H4 (cell line): ENCODE measurements around the gene ACOX3. TPM values are rescaled to one million over a fixed set of nuclear protein-coding genes. Genes with fewer than 3 reads are reported as not detected.
"Not testable (repeated sequence)": the region's sequence is repeated elsewhere in the genome, so short reads cannot be mapped to it uniquely, and the experiment has no call there.

Source experiments
- DNase-seq: peaks from one replicate; pipeline ENCODE4 v3.0.0-alpha.2; 2015; ENCODE audit warnings: low spot score
- total RNA-seq: library from RNA; depleted of rRNA; stranded (reverse); fragments of >200 nt; shearing (Covaris generic); gene quantifications from 2 replicates; pipeline ENCODE4 v1.2.3, GENCODE V29; 2014

The ACOX3 gene
- total RNA-seq, 1 experiment from 2014 or later, result 23.4 TPM

- DNase-seq, result no peak
Observed at GRCh38 chr4:8387615-8388527, 52.7 kb downstream of the ACOX3 start.

- DNase-seq, result no peak
Observed at GRCh38 chr4:8387194-8387593, 53.3 kb downstream of the ACOX3 start.

- DNase-seq, result no peak
Observed at GRCh38 chr4:8386731-8387130, 53.8 kb downstream of the ACOX3 start.

- DNase-seq, result not testable (repeated sequence)
Observed at GRCh38 chr4:8386131-8386530, 54.4 kb downstream of the ACOX3 start.

GRCh38 chr4:8385611-8386010 is 54.9 kb downstream of the ACOX3 start:
- DNase-seq, result no peak

GRCh38 chr4:8385106-8385505 is 55.4 kb downstream of the ACOX3 start:
- no peak for DNase-seq

GRCh38 chr4:8384397-8385060 is 56.0 kb downstream of the ACOX3 start:
- no peak for DNase-seq

GRCh38 chr4:8383451-8384160 is 56.9 kb downstream of the ACOX3 start:
- no peak for DNase-seq

- DNase-seq, result no peak
Observed at GRCh38 chr4:8383016-8383415, 57.5 kb downstream of the ACOX3 start.

- DNase-seq, result no peak
Observed at GRCh38 chr4:8381814-8382581, 58.5 kb downstream of the ACOX3 start.

GRCh38 chr4:8380511-8381415 is 59.8 kb downstream of the ACOX3 start:
- no peak for DNase-seq

GRCh38 chr4:8379771-8380170 is 60.8 kb downstream of the ACOX3 start:
- DNase-seq, result no peak

GRCh38 chr4:8379281-8379680 is 61.2 kb downstream of the ACOX3 start:
- no peak for DNase-seq

- DNase-seq, result no peak
Observed at GRCh38 chr4:8378776-8379175, 61.7 kb downstream of the ACOX3 start.

GRCh38 chr4:8378101-8378724 is 62.3 kb downstream of the ACOX3 start:
- no peak for DNase-seq

GRCh38 chr4:8377103-8378075 is 63.1 kb downstream of the ACOX3 start:
- DNase-seq, result no peak

- no peak for DNase-seq
Observed at GRCh38 chr4:8376361-8377102, 64.0 kb downstream of the ACOX3 start.
